SW480 (cell line): ENCODE data around the gene TNNT3.
A peak's percentile ranks its signal among the peaks of the same experiment; 100 is the strongest.
"Not testable (repeated sequence)": the region's sequence is repeated elsewhere in the genome, so short reads cannot be mapped to it uniquely, and the experiment has no call there.

Source experiments
- DNase-seq: peaks from one replicate; pipeline ENCODE4 v3.0.0-alpha.2; 2016; ENCODE audit warnings: low spot score

TNNT3 gene

GRCh38 chr11:1919391-1920127 is at the start of gene TNNT3:
Gene TNNT3 (plus strand): TSS chr11:1919703. CDS start chr11:1922875, 3,172 bp downstream.
- no peak for DNase-seq

DNA sequence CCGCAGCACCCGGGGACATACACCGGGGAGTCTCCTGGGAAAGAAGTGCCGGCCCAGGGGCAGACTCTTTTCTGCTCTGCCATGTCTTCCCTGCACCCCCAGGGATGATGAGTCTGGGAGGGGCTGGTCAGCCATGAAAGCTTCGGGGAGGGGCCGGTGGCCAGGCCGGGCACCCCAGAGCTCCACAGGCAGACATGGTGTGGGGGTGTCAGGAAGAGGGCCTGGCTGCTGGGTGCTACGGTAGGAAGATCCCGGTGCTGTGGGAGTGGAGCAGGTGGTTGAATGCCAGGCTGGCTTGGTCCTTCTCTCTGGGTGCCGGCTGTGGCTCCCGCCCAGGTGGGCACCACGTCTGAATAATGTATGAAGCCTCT is 49.2 kb upstream of the TNNT3 start:
- DNase-seq = no peak

DNA sequence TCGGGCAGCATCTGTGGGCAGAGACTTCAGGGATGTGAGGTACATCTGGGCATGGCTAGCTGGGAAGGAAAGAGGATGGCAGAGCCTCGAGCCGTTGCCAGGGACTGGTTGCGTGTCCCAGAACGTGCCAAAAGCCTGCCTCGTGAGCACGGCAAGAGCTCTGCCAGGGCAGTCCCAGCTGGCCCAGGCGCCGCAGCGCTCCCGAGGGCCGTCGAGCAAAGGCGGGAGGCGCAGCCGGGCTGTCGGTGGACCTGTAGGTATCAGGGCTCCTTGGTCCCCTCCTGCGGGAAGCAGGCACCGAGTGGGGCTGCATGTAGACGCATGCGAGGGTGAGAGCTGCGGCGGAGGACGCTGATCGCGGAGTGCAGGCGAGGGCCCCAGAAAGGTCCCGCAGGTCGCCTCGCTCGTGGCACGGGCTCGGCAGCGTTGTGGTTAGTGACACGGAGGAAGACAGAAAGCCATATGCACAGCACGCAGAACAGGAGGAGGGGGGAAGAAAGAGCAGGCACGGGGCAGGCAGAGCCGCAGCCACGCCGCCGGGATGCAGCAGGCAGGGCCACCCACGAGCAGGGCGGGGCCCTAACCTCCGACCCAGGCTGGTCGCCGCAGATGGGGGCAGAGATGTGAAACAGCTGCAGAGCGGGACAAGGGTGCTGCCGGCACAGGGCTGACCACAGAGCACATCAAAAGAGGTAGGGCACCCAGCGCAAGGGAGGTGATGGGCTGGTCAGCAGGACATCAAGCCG is 48.6 kb upstream of the TNNT3 start:
- peak; percentile 49 for DNase-seq

- DNase-seq = no peak
Measured at GRCh38 chr11:1871531-1871930, 48.0 kb upstream of the TNNT3 start.

DNA sequence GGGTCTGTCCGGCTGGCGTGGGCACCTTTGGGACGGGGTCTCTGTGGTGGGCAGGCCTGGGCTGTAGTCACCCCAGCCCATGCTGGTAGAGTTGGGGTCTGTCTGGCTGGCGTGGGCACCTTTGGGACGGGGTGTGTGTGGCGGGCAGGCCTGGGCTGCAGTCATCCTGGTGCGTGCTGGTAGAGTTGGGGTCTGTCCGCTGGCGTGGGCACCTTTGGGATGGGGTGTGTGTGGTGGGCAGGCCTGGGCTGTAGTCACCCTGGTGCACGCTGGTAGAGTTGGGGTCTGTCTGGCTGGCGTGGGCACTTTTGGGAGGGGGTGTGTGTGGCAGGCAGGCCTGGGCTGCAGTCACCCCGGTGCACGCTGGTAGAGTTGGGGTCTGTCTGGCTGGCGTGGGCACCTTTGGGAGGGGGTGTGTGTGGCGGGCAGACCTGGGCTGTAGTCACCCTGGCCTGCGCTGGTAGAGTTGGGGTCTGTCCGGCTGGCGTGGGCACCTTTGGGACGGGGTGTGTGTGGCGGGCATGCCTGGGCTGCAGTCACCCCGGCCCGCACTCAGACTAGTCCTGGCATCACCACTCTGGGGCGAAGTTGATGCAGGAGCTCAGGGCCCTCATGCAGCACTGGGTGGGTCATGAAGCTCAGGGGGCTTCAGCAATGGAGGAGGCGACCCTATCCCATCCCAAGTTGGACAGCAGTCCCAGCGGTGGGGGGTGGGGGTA is 47.1 kb upstream of the TNNT3 start:
- DNase-seq = no peak

- DNase-seq = peak; percentile 8
Measured at GRCh38 chr11:1873048-1873812, 46.3 kb upstream of the TNNT3 start.

- not testable (repeated sequence) for DNase-seq
Measured at GRCh38 chr11:1873813-1874150, 45.7 kb upstream of the TNNT3 start.

- not testable (repeated sequence) for DNase-seq
Measured at GRCh38 chr11:1874441-1875092, 44.9 kb upstream of the TNNT3 start.

- no peak for DNase-seq
Measured at GRCh38 chr11:1875093-1875850, 44.2 kb upstream of the TNNT3 start.

DNA sequence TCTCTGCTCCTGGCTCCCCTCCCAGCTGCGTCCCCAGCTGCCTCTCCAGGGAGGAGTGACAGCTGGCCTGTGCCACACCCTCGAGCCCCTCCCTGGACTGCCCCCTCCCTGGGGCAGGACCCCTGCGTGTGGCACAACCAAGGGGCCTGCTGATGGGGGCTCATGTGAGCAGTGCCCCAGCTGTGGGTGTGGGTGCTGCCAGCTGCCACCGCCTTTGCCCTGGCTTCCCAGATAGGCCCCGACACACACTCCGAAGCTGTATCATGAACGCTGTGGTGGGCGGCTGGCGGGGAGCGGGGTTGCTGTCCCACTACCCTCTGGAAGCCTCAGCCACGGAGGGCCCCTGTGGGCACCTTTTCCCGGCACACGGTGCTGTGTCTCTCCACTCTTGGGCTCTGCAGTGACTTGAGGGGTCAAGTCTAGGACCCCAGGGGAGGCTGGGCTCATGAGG is 43.6 kb upstream of the TNNT3 start:
- DNase-seq = not testable (repeated sequence)

- DNase-seq = peak; percentile 8
Measured at GRCh38 chr11:1876361-1877063, 43.0 kb upstream of the TNNT3 start.

DNA sequence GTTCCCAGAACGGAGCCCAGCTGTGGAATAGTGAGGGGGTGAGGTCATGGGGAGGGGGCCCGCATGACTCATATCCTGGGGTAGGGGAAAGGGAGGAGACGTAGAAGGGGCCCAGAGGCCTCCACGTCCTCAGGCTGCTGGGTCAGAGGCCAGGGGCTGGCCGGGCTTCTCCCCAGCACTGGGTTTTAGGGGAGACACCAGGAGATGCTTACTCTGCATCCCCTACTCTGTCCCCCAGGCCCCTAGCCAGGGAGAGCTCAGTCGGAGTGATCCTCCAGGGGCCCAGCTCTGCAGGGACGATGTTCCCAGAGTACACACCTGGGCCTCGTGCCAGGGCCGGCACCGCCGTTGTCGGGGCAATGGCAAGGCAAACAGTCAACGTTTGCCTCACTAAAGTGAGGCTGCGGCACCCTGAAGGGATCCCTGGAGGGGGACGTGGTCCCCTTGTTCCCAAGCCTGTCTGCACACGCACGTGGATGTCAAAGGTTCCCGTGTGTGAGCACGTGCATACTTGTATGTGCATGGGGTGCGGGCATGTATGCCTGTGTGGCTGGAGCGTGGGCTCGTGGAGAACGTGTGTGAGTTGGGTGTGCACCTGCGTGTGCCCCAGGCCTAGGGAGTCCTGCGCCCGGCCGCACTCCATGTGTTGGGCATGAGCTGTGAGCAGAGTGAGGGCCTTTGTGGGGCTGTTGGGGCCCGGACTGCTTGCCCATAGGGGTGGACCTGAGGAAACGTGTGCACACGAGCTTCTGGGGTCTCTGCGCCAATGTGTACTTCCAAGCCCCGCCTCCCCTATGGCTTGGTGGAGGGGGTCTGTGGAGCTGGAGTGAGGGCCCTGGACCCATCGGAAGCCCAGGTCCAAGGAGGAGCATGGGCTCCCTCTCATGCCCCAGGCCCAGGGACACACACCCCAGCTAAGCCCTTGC is 42.0 kb upstream of the TNNT3 start:
- no peak for DNase-seq

DNA sequence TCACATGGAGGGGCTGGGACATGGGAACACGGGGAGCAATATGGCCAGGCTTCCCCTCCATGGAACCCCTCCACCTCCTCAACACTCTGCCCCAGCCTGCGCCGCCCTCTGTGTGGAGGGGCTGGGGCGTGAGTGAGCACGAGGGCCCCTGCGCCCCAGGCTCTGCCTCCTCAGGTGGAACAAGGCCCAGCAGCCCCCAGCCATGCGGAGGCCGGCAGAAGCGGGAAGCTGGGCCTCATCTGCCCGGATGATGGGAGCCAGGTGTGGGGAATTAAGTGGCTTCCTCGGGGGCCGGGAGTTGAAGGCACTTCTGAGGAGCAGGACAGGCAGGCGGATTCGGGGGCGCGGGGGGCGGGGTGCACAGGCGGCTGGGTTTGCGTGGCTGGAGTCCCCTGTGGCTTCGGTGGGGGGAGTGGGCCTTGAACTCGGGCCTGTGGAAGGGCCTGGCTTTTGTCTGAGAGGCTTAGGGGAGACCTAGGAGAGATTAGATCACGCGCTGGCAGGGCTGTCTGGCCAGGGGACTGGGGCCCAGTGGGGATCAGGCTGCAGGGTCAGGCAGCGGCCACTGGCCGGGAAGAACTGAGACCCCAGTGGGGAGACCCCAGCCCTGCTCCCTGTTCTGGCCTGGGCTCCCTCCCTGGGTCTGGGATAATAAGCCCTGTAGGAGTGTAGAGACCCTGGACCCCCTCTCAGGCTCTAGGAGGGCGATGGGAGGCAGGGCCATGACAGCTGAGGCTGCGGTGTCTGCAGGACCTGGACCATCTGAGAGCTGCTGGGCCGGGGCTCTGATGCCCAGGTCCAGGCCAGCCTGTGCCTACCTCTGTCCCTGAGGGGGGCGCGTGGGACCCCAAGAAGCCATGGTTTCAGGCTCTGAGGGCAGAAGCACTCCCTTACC is 41.1 kb upstream of the TNNT3 start:
- no peak for DNase-seq

- no peak for DNase-seq
Measured at GRCh38 chr11:1879342-1879940, 40.1 kb upstream of the TNNT3 start.

- no peak for DNase-seq
Measured at GRCh38 chr11:1879941-1880720, 39.4 kb upstream of the TNNT3 start.

- no peak for DNase-seq
Measured at GRCh38 chr11:1880746-1881441, 38.6 kb upstream of the TNNT3 start.
